Keratinocyte (primary cell): ENCODE data around the gene CPNE9. TPM values are rescaled to one million over a fixed set of nuclear protein-coding genes. Genes with fewer than 3 reads are reported as not detected.

ENCODE experiments used
- DNase-seq: peaks from one replicate; pipeline ENCODE4 v3.0.0-alpha.2; 2011; ENCODE audit warnings: low read depth, missing footprints, low spot score
- FAIRE-seq: peaks from 2 replicates; lab custom pipeline; 2011; peaks lifted over from hg19 to GRCh38; lab: Jason Lieb, UNC
- H2AFZ ChIP-seq: 2 replicates; pipeline ENCODE4 v1.6.0; 2012; ENCODE audit warnings: low read length, control low read depth, inconsistent platforms; ENCODE audit not compliant: control insufficient read depth
- H3K27ac ChIP-seq: 2 replicates; pipeline ENCODE4 v1.5.1; 2011; ENCODE audit warnings: low read length; ENCODE audit not compliant: control insufficient read depth, insufficient read depth
- H3K27me3 ChIP-seq: 3 replicates; pipeline ENCODE4 v1.6.0; 2011; ENCODE audit warnings: low read length; ENCODE audit not compliant: control insufficient read depth, insufficient read depth; ENCODE audit errors: extremely low read depth
- H3K36me3 ChIP-seq, 2 experiments: 2 replicates in 1 of 2; 3 replicates in 1 of 2; pipeline ENCODE4 v1.5.1; 2011; ENCODE audit warnings: low read length in 2 of 2, mild to moderate bottlenecking in 1 of 2; ENCODE audit not compliant: control insufficient read depth in 2 of 2, insufficient read depth in 2 of 2; ENCODE audit errors: extremely low read depth in 1 of 2
- H3K4me1 ChIP-seq: 3 replicates; pipeline ENCODE4 v1.5.1; 2011; ENCODE audit warnings: low read length; ENCODE audit not compliant: control insufficient read depth, insufficient read depth; ENCODE audit errors: extremely low read depth
- H3K4me2 ChIP-seq: 3 replicates; pipeline ENCODE4 v1.6.0; 2011; ENCODE audit warnings: low read depth, low read length; ENCODE audit not compliant: control insufficient read depth, insufficient read depth; ENCODE audit errors: extremely low read depth
- H3K4me3 ChIP-seq, 3 experiments: fragments of 200-600 bp in 1 of 3; sonication (generic) in 1 of 3; 2 replicates in 2 of 3; 3 replicates in 1 of 3; pipeline ENCODE4 v1.5.1; 2011 to 2016; ENCODE audit warnings: low read length in 3 of 3, mild to moderate bottlenecking in 3 of 3, control low read depth in 2 of 3, inconsistent platforms in 1 of 3, low read depth in 1 of 3, mixed read lengths in 1 of 3, mixed run types in 1 of 3, moderate library complexity in 1 of 3; ENCODE audit not compliant: control insufficient read depth in 2 of 3, insufficient read depth in 2 of 3; ENCODE audit errors: extremely low read depth in 1 of 3
- H3K79me2 ChIP-seq: 2 replicates; pipeline ENCODE4 v1.6.0; 2012; ENCODE audit warnings: low read length; ENCODE audit not compliant: control insufficient read depth, insufficient read depth
- H3K9ac ChIP-seq: 3 replicates; pipeline ENCODE4 v1.6.0; 2011; ENCODE audit warnings: low read length; ENCODE audit not compliant: control insufficient read depth, insufficient read depth; ENCODE audit errors: extremely low read depth
- H3K9me1 ChIP-seq: 3 replicates; pipeline ENCODE4 v1.6.0; 2011; ENCODE audit warnings: low read length; ENCODE audit not compliant: control insufficient read depth, insufficient read depth; ENCODE audit errors: extremely low read depth
- H3K9me3 ChIP-seq: 2 replicates; pipeline ENCODE4 v1.5.1; 2012; ENCODE audit warnings: low read depth, low read length; ENCODE audit not compliant: control insufficient read depth
- H4K20me1 ChIP-seq: 3 replicates; pipeline ENCODE4 v1.6.0; 2011; ENCODE audit warnings: low read length; ENCODE audit not compliant: control insufficient read depth, insufficient read depth; ENCODE audit errors: extremely low read depth
- EZH2 ChIP-seq: IDR thresholded peaks from one replicate; pipeline ENCODE4 v1.6.1; 2012; ENCODE audit warnings: inconsistent platforms, mild to moderate bottlenecking, low read length, moderate library complexity
- dilution Hi-C: fragments of 300-500 bp; cut with MboI; formaldehyde crosslinking; loops from one replicate; pipeline ENCODE4 v1.7.0; 2020; ENCODE audit warnings: low sequenced_read_pairs; ENCODE audit not compliant: extremely low pct_ligation_motif_present
- polyA plus RNA-seq, 5 experiments: library from polyadenylated mRNA; depleted of rRNA in 3 of 5; stranded (reverse) in 3 of 5; stranded (forward) in 1 of 5; unstranded in 1 of 5; fragments of >200 nt; gene quantifications; 1 replicate in 1 of 5; 2 replicates in 3 of 5; 3 replicates in 1 of 5; pipeline versions ENCODE4 v1.2.1 to v1.2.3, GENCODE V29; 2011 to 2012; ENCODE audit warnings: missing spikeins in 2 of 5, low read depth in 1 of 5, low replicate concordance in 1 of 5
- TF ChIP-seq, protein P1 (sequence below), 3 experiments: IDR thresholded peaks in 1 of 3; conservative IDR thresholded peaks in 1 of 3; optimal IDR thresholded peaks in 1 of 3; 2 replicates in 2 of 3; 3 replicates in 1 of 3; pipeline versions ENCODE3 to v1.5.1; 2011; ENCODE audit warnings: low read length in 3 of 3, mild to moderate bottlenecking in 3 of 3, moderate library complexity in 2 of 3, control low read depth in 1 of 3, inconsistent platforms in 1 of 3; ENCODE audit not compliant: insufficient read depth in 2 of 3; ENCODE audit errors: extremely low read depth in 1 of 3

The CPNE9 gene
- polyA plus RNA-seq, 1 donor (not counting 4 experiments of a cell fraction or from before 2014, with no cell fraction given) = not detected

DNA sequence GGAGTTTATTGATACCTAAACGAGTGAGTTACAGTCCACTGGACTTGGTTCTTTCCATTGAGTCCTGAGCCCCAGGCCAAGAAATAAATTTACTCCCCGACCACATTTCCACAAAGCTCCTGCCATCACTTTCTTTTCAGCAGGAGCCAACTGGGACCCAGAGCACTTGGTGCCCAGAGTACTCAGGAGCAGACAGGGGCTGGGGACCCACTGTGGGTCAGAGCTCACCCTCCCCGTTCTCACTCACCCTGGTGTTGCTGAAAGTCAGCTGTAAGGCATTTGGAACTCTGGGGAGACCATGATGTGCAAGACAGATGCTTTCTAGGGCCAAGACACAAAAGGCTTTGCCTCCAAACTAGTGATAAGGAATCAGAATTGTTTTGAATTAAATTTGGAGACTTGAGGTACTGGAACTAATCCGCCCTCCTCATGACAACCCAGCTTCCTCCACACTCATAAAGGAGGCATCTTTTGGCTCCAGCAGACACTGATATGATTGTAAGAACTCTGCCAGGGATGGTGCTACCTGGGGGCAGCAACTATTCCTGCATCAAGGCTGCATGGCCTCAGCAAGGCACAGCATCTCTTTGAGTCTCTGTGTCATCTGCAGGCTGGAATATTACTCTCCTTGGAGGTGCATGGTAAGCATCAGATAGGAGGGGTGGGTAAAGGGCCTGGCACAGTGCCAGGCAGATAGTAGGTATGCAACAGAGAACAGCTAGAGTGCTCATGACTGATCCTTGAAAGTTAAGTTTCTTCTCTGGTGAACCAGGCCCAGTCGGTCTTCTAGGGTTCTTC lies 73.5 kb downstream of the CPNE9 start:
- DNase-seq (no peak), FAIRE-seq (no peak)
- no peak overlapping the region for H2AFZ ChIP-seq
- H4K20me1 ChIP-seq = no peaks in the 10 kb centered on the region
- H3K4me1 ChIP-seq = peaks cover 3% of the 10 kb centered on the region
- H3K36me3 ChIP-seq = peaks cover 7 to 9% of the 10 kb centered on the region in 2 experiments
- H3K27ac ChIP-seq = no peak overlapping the region
- H3K9me3 ChIP-seq = no peaks in the 10 kb centered on the region
- H3K4me3 ChIP-seq = no peak overlapping the region
- no peaks in the 10 kb centered on the region for H3K27me3 ChIP-seq
- dilution Hi-C loops = no loop called here
- H3K9me1 ChIP-seq = no peaks in the 10 kb centered on the region
- H3K9ac ChIP-seq = no peak overlapping the region
- H3K4me2 ChIP-seq = no peak overlapping the region
- no peak for TF ChIP-seq EZH2
- TF ChIP-seq, protein P1, sequence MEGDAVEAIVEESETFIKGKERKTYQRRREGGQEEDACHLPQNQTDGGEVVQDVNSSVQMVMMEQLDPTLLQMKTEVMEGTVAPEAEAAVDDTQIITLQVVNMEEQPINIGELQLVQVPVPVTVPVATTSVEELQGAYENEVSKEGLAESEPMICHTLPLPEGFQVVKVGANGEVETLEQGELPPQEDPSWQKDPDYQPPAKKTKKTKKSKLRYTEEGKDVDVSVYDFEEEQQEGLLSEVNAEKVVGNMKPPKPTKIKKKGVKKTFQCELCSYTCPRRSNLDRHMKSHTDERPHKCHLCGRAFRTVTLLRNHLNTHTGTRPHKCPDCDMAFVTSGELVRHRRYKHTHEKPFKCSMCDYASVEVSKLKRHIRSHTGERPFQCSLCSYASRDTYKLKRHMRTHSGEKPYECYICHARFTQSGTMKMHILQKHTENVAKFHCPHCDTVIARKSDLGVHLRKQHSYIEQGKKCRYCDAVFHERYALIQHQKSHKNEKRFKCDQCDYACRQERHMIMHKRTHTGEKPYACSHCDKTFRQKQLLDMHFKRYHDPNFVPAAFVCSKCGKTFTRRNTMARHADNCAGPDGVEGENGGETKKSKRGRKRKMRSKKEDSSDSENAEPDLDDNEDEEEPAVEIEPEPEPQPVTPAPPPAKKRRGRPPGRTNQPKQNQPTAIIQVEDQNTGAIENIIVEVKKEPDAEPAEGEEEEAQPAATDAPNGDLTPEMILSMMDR (optimal IDR thresholded peaks at IDR 0.05 in 1 of 3, IDR thresholded peaks at IDR 0.05 in 1 of 3, conservative IDR thresholded peaks at IDR 0.05 in 1 of 3; ENCODE audit: extremely low read depth in 1 of 3, insufficient read depth in 2 of 3, low read length in 3 of 3) = no peak
- no peaks in the 10 kb centered on the region for H3K79me2 ChIP-seq

DNA sequence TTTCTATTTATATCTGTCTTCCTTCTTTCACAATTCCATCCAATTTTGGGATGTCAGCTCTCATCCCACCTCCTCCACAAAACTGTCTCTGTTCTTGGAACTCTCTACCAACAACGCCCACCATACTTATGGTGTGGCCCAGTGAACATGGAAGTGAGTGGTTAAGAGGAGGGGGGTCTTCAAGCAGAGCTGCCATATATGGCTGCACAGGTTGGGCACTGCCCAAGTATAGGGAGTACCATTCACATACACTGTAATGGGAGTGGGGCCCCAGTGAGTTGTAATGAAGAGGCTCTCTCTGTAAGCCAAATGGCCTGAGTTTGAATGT lies 74.0 kb downstream of the CPNE9 start:
- Histone ChIP-seq H4K20me1 (no peaks in the 10 kb centered on the region), H3K9me1 (no peaks in the 10 kb centered on the region), H3K36me3 (peaks cover 9 to 10% of the 10 kb centered on the region in 2 experiments), H3K27me3 (no peaks in the 10 kb centered on the region), H3K4me3 (no peak overlapping the region), H3K9ac (no peak overlapping the region), H3K4me2 (no peak overlapping the region), H3K4me1 (peaks cover 3% of the 10 kb centered on the region), H3K79me2 (no peaks in the 10 kb centered on the region), H2AFZ (no peak overlapping the region), H3K9me3 (no peaks in the 10 kb centered on the region), H3K27ac (peak overlapping the region; percentile 36)
- FAIRE-seq (no peak), DNase-seq (no peak)
- dilution Hi-C loops = no loop called here
- TF ChIP-seq, protein P1 (optimal IDR thresholded peaks at IDR 0.05 in 1 of 3, IDR thresholded peaks at IDR 0.05 in 1 of 3, conservative IDR thresholded peaks at IDR 0.05 in 1 of 3; ENCODE audit: extremely low read depth in 1 of 3, insufficient read depth in 2 of 3, low read length in 3 of 3) = no peak
- TF ChIP-seq EZH2 = no peak
